ENCODE results near the gene SH2D4B. TPM values are rescaled to one million over a fixed set of nuclear protein-coding genes. Genes with fewer than 3 reads are reported as not detected.

The SH2D4B gene
- polyA plus RNA-seq, 4 donors, result 0.03 to 0.09 TPM; not detected in 2

DNA sequence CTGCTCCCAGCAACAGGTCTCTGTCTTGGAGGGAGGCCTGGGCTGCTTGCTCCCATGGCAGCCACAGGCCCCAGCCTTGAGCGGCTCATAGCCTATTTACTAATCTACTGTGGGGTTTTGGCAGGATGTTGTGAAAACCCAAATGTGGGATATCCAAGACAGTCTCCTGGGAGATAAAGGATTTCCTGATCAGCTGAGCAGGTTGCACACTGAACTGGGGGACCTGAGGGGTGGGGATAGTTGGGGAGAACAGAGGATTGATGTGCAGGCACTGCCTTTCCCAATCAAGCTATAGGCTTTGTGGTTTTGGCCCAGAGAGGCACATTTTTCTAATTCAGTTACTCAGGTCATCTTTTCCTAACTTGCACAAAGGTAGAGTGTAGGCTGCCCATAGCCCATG is 92.6 kb downstream of the SH2D4B start:
- WGBS, 3 donors, result 85 to 92% (median 88%) methylated on average over 1 of the region's 1 CpG

DNA sequence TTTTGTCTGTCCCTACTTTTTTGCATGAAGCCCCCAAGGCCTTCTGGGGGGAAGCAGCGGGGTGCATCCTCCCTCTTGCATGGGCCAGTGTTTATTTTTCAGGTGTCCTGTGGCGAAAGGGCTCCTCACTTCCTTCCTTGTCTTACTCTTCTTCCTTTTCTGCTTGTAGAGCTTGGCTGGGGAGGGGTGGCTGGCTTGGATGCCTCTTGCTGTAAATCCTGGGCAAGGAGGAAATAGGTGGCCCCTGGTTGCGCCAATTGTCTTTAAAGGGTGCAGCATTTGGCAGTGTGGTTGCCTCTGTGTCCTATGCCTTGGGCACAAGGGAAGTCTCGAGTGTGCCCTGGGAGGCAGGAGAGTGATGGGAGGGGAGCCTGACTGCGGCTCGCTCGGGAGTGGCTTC is 95.0 kb downstream of the SH2D4B start:
- no peaks in the 10 kb centered on the region for H3K4me1 ChIP-seq (ENCODE audit: control insufficient read depth in 3 of 3, insufficient read depth in 2 of 3, low read depth in 1 of 3, low read length in 2 of 3)
- WGBS, 3 donors, result 83 to 84% (median 83%) methylated on average over 7 of the region's 7 CpGs
- DNase-seq (no peak), FAIRE-seq (no peak)
- H3K4me3 ChIP-seq (ENCODE audit: low read depth in 1 of 3, low read length in 3 of 3), result no peak overlapping the region
- H3K27me3 ChIP-seq (ENCODE audit: control insufficient read depth in 3 of 3, insufficient read depth in 3 of 3, low read length in 3 of 3), result no peaks in the 10 kb centered on the region
- H3K27ac ChIP-seq (ENCODE audit: low read depth in 1 of 3, low read length in 2 of 3), result no peak overlapping the region
- H3K36me3 ChIP-seq (ENCODE audit: control insufficient read depth in 3 of 3, insufficient read depth in 2 of 3, low read depth in 1 of 3, low read length in 3 of 3), result no peaks in the 10 kb centered on the region
- H3K9me3 ChIP-seq (ENCODE audit: control insufficient read depth in 2 of 2, insufficient read depth in 1 of 2, low read depth in 1 of 2, low read length in 1 of 2), result peaks cover 0 to 3% of the 10 kb centered on the region in 2 donors

More for the DNA sequence above, 92.6 kb downstream of the SH2D4B start:
- Histone ChIP-seq H3K36me3 (ENCODE audit: control insufficient read depth in 3 of 3, insufficient read depth in 2 of 3, low read depth in 1 of 3, low read length in 3 of 3) (no peaks in the 10 kb centered on the region), H3K4me1 (ENCODE audit: control insufficient read depth in 3 of 3, insufficient read depth in 2 of 3, low read depth in 1 of 3, low read length in 2 of 3) (no peaks in the 10 kb centered on the region), H3K27ac (ENCODE audit: low read depth in 1 of 3, low read length in 2 of 3) (no peak overlapping the region), H3K9me3 (ENCODE audit: control insufficient read depth in 2 of 2, insufficient read depth in 1 of 2, low read depth in 1 of 2, low read length in 1 of 2) (peaks cover 0 to 6% of the 10 kb centered on the region in 2 donors), H3K27me3 (ENCODE audit: control insufficient read depth in 3 of 3, insufficient read depth in 3 of 3, low read length in 3 of 3) (no peaks in the 10 kb centered on the region), H3K4me3 (ENCODE audit: low read depth in 1 of 3, low read length in 3 of 3) (no peak overlapping the region)
- FAIRE-seq (no peak), DNase-seq (no peak)

DNA sequence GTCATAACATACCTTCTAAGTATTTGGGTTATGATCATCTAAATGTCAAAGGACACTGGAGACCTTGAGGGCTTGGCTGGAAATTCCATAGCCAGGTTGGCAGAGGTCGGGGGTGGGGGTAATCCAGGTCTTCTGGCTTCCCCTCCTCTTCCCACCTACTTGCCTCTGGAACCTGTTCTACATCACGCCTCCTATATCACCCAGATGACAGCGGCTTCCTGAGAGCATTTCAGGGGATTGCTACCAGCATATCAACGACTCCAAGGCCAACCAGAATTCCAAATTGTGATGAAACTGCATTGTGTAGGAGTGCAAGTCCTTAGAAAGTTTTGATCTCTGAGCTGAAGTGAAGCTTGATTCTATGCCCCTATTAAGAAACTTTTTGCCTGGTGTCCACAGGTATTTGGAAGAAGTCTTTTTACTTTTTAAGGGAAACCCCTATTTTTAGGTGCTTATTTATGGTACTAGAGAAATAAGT is 95.7 kb downstream of the SH2D4B start:
- Histone ChIP-seq H3K36me3 (ENCODE audit: control insufficient read depth in 3 of 3, insufficient read depth in 2 of 3, low read depth in 1 of 3, low read length in 3 of 3) (no peaks in the 10 kb centered on the region), H3K27me3 (ENCODE audit: control insufficient read depth in 3 of 3, insufficient read depth in 3 of 3, low read length in 3 of 3) (no peaks in the 10 kb centered on the region), H3K4me1 (ENCODE audit: control insufficient read depth in 3 of 3, insufficient read depth in 2 of 3, low read depth in 1 of 3, low read length in 2 of 3) (no peaks in the 10 kb centered on the region), H3K27ac (ENCODE audit: low read depth in 1 of 3, low read length in 2 of 3) (no peak overlapping the region), H3K4me3 (ENCODE audit: low read depth in 1 of 3, low read length in 3 of 3) (no peak overlapping the region), H3K9me3 (ENCODE audit: control insufficient read depth in 2 of 2, insufficient read depth in 1 of 2, low read depth in 1 of 2, low read length in 1 of 2) (peaks cover 0 to 3% of the 10 kb centered on the region in 2 donors)
- DNase-seq (no peak), FAIRE-seq (no peak)
- 37 to 60% (median 43%) methylated on average over 4 of the region's 4 CpGs for WGBS, 3 donors

DNA sequence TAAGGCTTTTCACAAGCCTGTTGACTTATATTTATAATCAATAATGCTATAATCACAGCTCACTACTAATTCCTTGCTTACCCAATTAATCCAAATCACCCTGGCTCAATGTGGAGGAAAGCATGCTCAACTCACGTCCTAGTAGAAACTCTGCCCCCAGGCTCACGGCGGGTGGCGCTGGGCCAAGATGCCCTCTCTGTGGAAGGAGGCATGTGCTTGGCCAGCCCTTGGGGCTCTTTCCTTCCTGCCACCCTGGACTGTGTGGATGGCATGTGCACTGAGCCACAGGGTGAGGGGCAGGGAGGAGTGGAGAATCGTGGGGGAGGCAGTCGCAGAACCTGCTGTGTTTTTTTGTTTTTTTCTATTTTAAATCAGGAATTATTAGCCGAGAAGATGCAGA is 96.2 kb downstream of the SH2D4B start:
- no peak for FAIRE-seq
- no peaks in the 10 kb centered on the region for H3K36me3 ChIP-seq (ENCODE audit: control insufficient read depth in 3 of 3, insufficient read depth in 2 of 3, low read depth in 1 of 3, low read length in 3 of 3)
- 74 to 85% (median 74%) methylated on average over 7 of the region's 7 CpGs for WGBS, 3 donors

DNA sequence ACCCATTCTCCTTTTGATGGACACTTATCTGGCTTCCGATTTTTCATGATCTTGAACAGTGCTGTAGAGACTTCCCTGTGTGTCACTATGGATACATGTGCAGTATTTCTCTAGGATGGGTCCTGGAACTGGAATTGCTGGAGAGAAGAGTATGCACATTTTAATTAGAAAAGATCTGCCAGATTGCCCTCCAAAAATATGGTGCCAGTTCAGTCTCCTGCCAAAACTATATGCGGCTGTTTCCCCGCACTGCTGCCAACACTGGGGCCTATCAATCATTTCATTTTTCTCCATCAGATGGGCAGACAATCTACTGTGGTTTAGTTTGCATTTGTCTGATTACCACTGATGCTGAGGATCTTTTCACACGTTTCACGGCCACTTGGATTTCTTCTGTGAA is 105.0 kb downstream of the SH2D4B start:
- Histone ChIP-seq H3K27ac (ENCODE audit: low read depth in 1 of 3, low read length in 2 of 3) (no peak overlapping the region), H3K4me1 (ENCODE audit: control insufficient read depth in 3 of 3, insufficient read depth in 2 of 3, low read depth in 1 of 3, low read length in 2 of 3) (no peaks in the 10 kb centered on the region), H3K27me3 (ENCODE audit: control insufficient read depth in 3 of 3, insufficient read depth in 3 of 3, low read length in 3 of 3) (peaks cover 0 to 1% (median 0%) of the 10 kb centered on the region in 3 donors), H3K36me3 (ENCODE audit: control insufficient read depth in 3 of 3, insufficient read depth in 2 of 3, low read depth in 1 of 3, low read length in 3 of 3) (no peaks in the 10 kb centered on the region), H3K9me3 (ENCODE audit: control insufficient read depth in 2 of 2, insufficient read depth in 1 of 2, low read depth in 1 of 2, low read length in 1 of 2) (no peaks in the 10 kb centered on the region), H3K4me3 (ENCODE audit: low read depth in 1 of 3, low read length in 3 of 3) (no peak overlapping the region)
- 84 to 85% (median 85%) methylated on average over 5 of the region's 5 CpGs for WGBS, 3 donors
- FAIRE-seq (no peak), DNase-seq (no peak)

More for the DNA sequence above, 96.2 kb downstream of the SH2D4B start:
- DNase-seq, result no peak
- H3K27ac ChIP-seq (ENCODE audit: low read depth in 1 of 3, low read length in 2 of 3), result no peak overlapping the region
- peaks cover 0 to 3% of the 10 kb centered on the region in 2 donors for H3K9me3 ChIP-seq (ENCODE audit: control insufficient read depth in 2 of 2, insufficient read depth in 1 of 2, low read depth in 1 of 2, low read length in 1 of 2)
- H3K4me3 ChIP-seq (ENCODE audit: low read depth in 1 of 3, low read length in 3 of 3), result no peak overlapping the region
- H3K27me3 ChIP-seq (ENCODE audit: control insufficient read depth in 3 of 3, insufficient read depth in 3 of 3, low read length in 3 of 3), result no peaks in the 10 kb centered on the region
- H3K4me1 ChIP-seq (ENCODE audit: control insufficient read depth in 3 of 3, insufficient read depth in 2 of 3, low read depth in 1 of 3, low read length in 2 of 3), result no peaks in the 10 kb centered on the region

GRCh38 chr10:80646366-80646765 is 108.7 kb downstream of the SH2D4B start:
- FAIRE-seq, result no peak
- Histone ChIP-seq H3K27ac (ENCODE audit: low read depth in 1 of 3, low read length in 2 of 3) (no peak overlapping the region), H3K4me3 (ENCODE audit: low read depth in 1 of 3, low read length in 3 of 3) (no peak overlapping the region), H3K9me3 (ENCODE audit: control insufficient read depth in 2 of 2, insufficient read depth in 1 of 2, low read depth in 1 of 2, low read length in 1 of 2) (no peaks in the 10 kb centered on the region), H3K4me1 (ENCODE audit: control insufficient read depth in 3 of 3, insufficient read depth in 2 of 3, low read depth in 1 of 3, low read length in 2 of 3) (no peaks in the 10 kb centered on the region), H3K36me3 (ENCODE audit: control insufficient read depth in 3 of 3, insufficient read depth in 2 of 3, low read depth in 1 of 3, low read length in 3 of 3) (no peaks in the 10 kb centered on the region), H3K27me3 (ENCODE audit: control insufficient read depth in 3 of 3, insufficient read depth in 3 of 3, low read length in 3 of 3) (no peaks in the 10 kb centered on the region)
- DNase-seq, result no peak

GRCh38 chr10:80647173-80647833 is 109.6 kb downstream of the SH2D4B start:
- H3K4me1 ChIP-seq (ENCODE audit: control insufficient read depth in 3 of 3, insufficient read depth in 2 of 3, low read depth in 1 of 3, low read length in 2 of 3), result no peaks in the 10 kb centered on the region
- DNase-seq, result no peak
- H3K4me3 ChIP-seq (ENCODE audit: low read depth in 1 of 3, low read length in 3 of 3), result no peak overlapping the region
- no peaks in the 10 kb centered on the region for H3K36me3 ChIP-seq (ENCODE audit: control insufficient read depth in 3 of 3, insufficient read depth in 2 of 3, low read depth in 1 of 3, low read length in 3 of 3)
- no peaks in the 10 kb centered on the region for H3K9me3 ChIP-seq (ENCODE audit: control insufficient read depth in 2 of 2, insufficient read depth in 1 of 2, low read depth in 1 of 2, low read length in 1 of 2)
- FAIRE-seq, result no peak
- H3K27me3 ChIP-seq (ENCODE audit: control insufficient read depth in 3 of 3, insufficient read depth in 3 of 3, low read length in 3 of 3), result no peaks in the 10 kb centered on the region
- 66 to 74% (median 67%) methylated on average over 7 of the region's 7 CpGs for WGBS, 3 donors
- H3K27ac ChIP-seq (ENCODE audit: low read depth in 1 of 3, low read length in 2 of 3), result no peak overlapping the region

- FAIRE-seq, result no peak
- H3K27ac ChIP-seq (ENCODE audit: low read depth in 1 of 3, low read length in 2 of 3), result no peak overlapping the region
- WGBS, 3 donors, result 68 to 83% (median 80%) methylated on average over 5 of the region's 5 CpGs
- no peaks in the 10 kb centered on the region for H3K27me3 ChIP-seq (ENCODE audit: control insufficient read depth in 3 of 3, insufficient read depth in 3 of 3, low read length in 3 of 3)
- no peak for DNase-seq
- no peaks in the 10 kb centered on the region for H3K9me3 ChIP-seq (ENCODE audit: control insufficient read depth in 2 of 2, insufficient read depth in 1 of 2, low read depth in 1 of 2, low read length in 1 of 2)
- H3K36me3 ChIP-seq (ENCODE audit: control insufficient read depth in 3 of 3, insufficient read depth in 2 of 3, low read depth in 1 of 3, low read length in 3 of 3), result no peaks in the 10 kb centered on the region
- H3K4me3 ChIP-seq (ENCODE audit: low read depth in 1 of 3, low read length in 3 of 3), result no peak overlapping the region
- H3K4me1 ChIP-seq (ENCODE audit: control insufficient read depth in 3 of 3, insufficient read depth in 2 of 3, low read depth in 1 of 3, low read length in 2 of 3), result no peaks in the 10 kb centered on the region
Measured at GRCh38 chr10:80648106-80648505, 110.4 kb downstream of the SH2D4B start.

DNA sequence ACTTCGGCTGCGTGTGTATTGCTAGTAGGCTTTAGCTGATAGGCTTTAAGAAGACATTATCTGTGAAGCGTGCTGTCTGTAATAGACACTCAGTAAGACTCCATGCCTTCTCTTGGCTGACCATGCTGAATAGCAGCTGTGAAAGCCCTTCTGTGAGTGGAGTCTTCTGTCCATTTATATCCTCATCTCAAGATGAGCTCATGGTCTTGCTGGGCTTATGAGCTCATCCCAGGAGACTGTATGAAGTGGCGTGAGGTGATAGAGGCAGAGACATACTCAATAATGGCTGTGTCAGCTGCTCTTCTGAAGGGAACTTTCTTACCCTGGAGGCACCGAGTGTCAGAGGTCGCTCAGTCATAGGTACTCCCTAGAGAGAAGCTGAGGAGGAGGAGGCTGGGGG is 111.5 kb downstream of the SH2D4B start:
- no peaks in the 10 kb centered on the region for H3K4me1 ChIP-seq (ENCODE audit: control insufficient read depth in 3 of 3, insufficient read depth in 2 of 3, low read depth in 1 of 3, low read length in 2 of 3)
- H3K27ac ChIP-seq (ENCODE audit: low read depth in 1 of 3, low read length in 2 of 3), result no peak overlapping the region
- no peaks in the 10 kb centered on the region for H3K27me3 ChIP-seq (ENCODE audit: control insufficient read depth in 3 of 3, insufficient read depth in 3 of 3, low read length in 3 of 3)
- no peak overlapping the region for H3K4me3 ChIP-seq (ENCODE audit: low read depth in 1 of 3, low read length in 3 of 3)
- WGBS, 3 donors, result 85 to 89% (median 89%) methylated on average over 6 of the region's 6 CpGs
- peaks cover 0 to 8% of the 10 kb centered on the region in 2 donors for H3K9me3 ChIP-seq (ENCODE audit: control insufficient read depth in 2 of 2, insufficient read depth in 1 of 2, low read depth in 1 of 2, low read length in 1 of 2)
- no peaks in the 10 kb centered on the region for H3K36me3 ChIP-seq (ENCODE audit: control insufficient read depth in 3 of 3, insufficient read depth in 2 of 3, low read depth in 1 of 3, low read length in 3 of 3)
- DNase-seq, result no peak
- FAIRE-seq, result no peak
